Measurements from ENCODE around the gene HEY2.

The HEY2 gene

DNA sequence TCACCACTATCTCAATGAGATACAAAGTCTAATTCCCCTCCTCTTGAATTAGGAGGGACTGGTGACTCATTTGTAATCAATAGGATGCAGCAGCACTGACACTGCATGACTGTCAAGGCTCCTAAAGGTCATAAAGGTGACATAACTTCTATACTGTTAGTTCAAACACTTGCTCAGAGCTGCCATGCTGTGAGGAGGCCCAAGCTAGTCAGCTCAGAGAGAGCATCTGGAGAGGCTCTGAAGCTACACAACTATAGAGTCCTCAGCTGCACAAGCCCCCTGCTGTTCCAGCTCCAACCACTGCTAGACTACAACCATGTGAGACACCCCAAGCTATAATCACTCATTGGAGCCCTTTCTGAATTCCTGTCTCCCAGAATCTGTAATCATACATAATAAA, 17.0 kb upstream of the HEY2 start:
- Histone ChIP-seq H3K4me3 (ENCODE audit: low read length) (no peak overlapping the region), H3K79me2 (ENCODE audit: control insufficient read depth, low read length) (no peaks in the 10 kb centered on the region), H3K27ac (ENCODE audit: low read depth, low read length) (no peak overlapping the region), H4K20me1 (ENCODE audit: control insufficient read depth, insufficient read depth, low read depth, low read length) (no peaks in the 10 kb centered on the region), H3K36me3 (ENCODE audit: control insufficient read depth, low read length) (no peaks in the 10 kb centered on the region), H3K4me2 (ENCODE audit: low read length) (no peak overlapping the region), H3F3A (ENCODE audit: control insufficient read depth, insufficient read depth) (no peaks in the 10 kb centered on the region), H3K27me3 (ENCODE audit: control insufficient read depth, low read length) (peaks cover 2% of the 10 kb centered on the region; the same call in 1 of the 2 replicates), H3K9me2 (replicated peaks; ENCODE audit: control insufficient read depth, low read length) (no peaks in the 10 kb centered on the region), H3K9me3 (ENCODE audit: control insufficient read depth, insufficient read depth, low read length) (no peaks in the 10 kb centered on the region), H3K4me1 (ENCODE audit: control insufficient read depth, low read length) (peaks cover 9% of the 10 kb centered on the region)
- TF ChIP-seq, protein P1, sequence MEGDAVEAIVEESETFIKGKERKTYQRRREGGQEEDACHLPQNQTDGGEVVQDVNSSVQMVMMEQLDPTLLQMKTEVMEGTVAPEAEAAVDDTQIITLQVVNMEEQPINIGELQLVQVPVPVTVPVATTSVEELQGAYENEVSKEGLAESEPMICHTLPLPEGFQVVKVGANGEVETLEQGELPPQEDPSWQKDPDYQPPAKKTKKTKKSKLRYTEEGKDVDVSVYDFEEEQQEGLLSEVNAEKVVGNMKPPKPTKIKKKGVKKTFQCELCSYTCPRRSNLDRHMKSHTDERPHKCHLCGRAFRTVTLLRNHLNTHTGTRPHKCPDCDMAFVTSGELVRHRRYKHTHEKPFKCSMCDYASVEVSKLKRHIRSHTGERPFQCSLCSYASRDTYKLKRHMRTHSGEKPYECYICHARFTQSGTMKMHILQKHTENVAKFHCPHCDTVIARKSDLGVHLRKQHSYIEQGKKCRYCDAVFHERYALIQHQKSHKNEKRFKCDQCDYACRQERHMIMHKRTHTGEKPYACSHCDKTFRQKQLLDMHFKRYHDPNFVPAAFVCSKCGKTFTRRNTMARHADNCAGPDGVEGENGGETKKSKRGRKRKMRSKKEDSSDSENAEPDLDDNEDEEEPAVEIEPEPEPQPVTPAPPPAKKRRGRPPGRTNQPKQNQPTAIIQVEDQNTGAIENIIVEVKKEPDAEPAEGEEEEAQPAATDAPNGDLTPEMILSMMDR (IDR thresholded peaks at IDR 0.05; ENCODE audit: low read depth, low read length, poor library complexity, severe bottlenecking): no peak
- TF ChIP-seq EZH2phosphoT487 (IDR thresholded peaks at IDR 0.05; ENCODE audit: borderline replicate concordance, low read length): no peak

GRCh38 chr6:125733516-125734300, 15.7 kb upstream of the HEY2 start:
- no peak for TF ChIP-seq EZH2phosphoT487 (IDR thresholded peaks at IDR 0.05; ENCODE audit: borderline replicate concordance, low read length)
- TF ChIP-seq, protein P1 (IDR thresholded peaks at IDR 0.05; ENCODE audit: low read depth, low read length, poor library complexity, severe bottlenecking): no peak
- Histone ChIP-seq H3K4me2 (ENCODE audit: low read length) (no peak overlapping the region), H3K27me3 (ENCODE audit: control insufficient read depth, low read length) (peaks cover 2% of the 10 kb centered on the region; the same call in 1 of the 2 replicates)

DNA sequence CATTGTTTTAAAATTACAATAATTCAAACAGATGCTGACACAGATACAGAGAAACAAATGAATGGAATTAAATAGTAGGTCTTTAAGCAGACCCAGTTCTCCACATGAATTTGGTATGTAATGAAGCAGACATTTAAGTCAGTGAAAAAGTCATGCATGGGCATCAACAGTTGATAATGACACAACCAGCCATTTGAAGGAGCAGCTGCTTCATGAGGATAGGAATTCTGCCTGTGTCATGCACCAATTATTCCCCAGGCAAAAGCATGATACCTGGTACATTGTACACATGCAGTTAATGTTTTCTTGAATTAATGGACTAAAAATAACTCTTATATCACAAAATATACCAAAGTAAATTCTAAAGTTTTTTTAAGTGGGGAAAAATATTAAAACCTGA, 11.2 kb upstream of the HEY2 start:
- no peaks in the 10 kb centered on the region for H3K79me2 ChIP-seq (ENCODE audit: control insufficient read depth, low read length)
- no peaks in the 10 kb centered on the region; the same call in 1 of the 2 replicates for H3K4me1 ChIP-seq (ENCODE audit: control insufficient read depth, low read length)
- H3K4me2 ChIP-seq (ENCODE audit: low read length): no peak overlapping the region
- no peaks in the 10 kb centered on the region for H4K20me1 ChIP-seq (ENCODE audit: control insufficient read depth, insufficient read depth, low read depth, low read length)
- H3F3A ChIP-seq (ENCODE audit: control insufficient read depth, insufficient read depth): no peaks in the 10 kb centered on the region
- no peaks in the 10 kb centered on the region for H3K36me3 ChIP-seq (ENCODE audit: control insufficient read depth, low read length)
- peaks cover 2% of the 10 kb centered on the region; the same call in 1 of the 2 replicates for H3K27me3 ChIP-seq (ENCODE audit: control insufficient read depth, low read length)
- TF ChIP-seq EZH2phosphoT487 (IDR thresholded peaks at IDR 0.05; ENCODE audit: borderline replicate concordance, low read length): no peak
- TF ChIP-seq, protein P1 (IDR thresholded peaks at IDR 0.05; ENCODE audit: low read depth, low read length, poor library complexity, severe bottlenecking): no peak
- no peaks in the 10 kb centered on the region for H3K9me3 ChIP-seq (ENCODE audit: control insufficient read depth, insufficient read depth, low read length)
- no peak overlapping the region for H3K27ac ChIP-seq (ENCODE audit: low read depth, low read length)
- no peak overlapping the region for H3K4me3 ChIP-seq (ENCODE audit: low read length)
- no peaks in the 10 kb centered on the region for H3K9me2 ChIP-seq (replicated peaks; ENCODE audit: control insufficient read depth, low read length)

More at GRCh38 chr6:125733516-125734300, 15.7 kb upstream of the HEY2 start:
- no peaks in the 10 kb centered on the region for H3K79me2 ChIP-seq (ENCODE audit: control insufficient read depth, low read length)
- H3K36me3 ChIP-seq (ENCODE audit: control insufficient read depth, low read length): no peaks in the 10 kb centered on the region
- no peak overlapping the region for H3K4me3 ChIP-seq (ENCODE audit: low read length)
- no peaks in the 10 kb centered on the region for H3F3A ChIP-seq (ENCODE audit: control insufficient read depth, insufficient read depth)
- H3K4me1 ChIP-seq (ENCODE audit: control insufficient read depth, low read length): peaks cover 9% of the 10 kb centered on the region
- H3K9me3 ChIP-seq (ENCODE audit: control insufficient read depth, insufficient read depth, low read length): no peaks in the 10 kb centered on the region
- H3K27ac ChIP-seq (ENCODE audit: low read depth, low read length): no peak overlapping the region
- no peaks in the 10 kb centered on the region for H4K20me1 ChIP-seq (ENCODE audit: control insufficient read depth, insufficient read depth, low read depth, low read length)
- no peaks in the 10 kb centered on the region for H3K9me2 ChIP-seq (replicated peaks; ENCODE audit: control insufficient read depth, low read length)
